Measurements from ENCODE around the gene CFAP54. TPM values are rescaled to one million over a fixed set of nuclear protein-coding genes. Genes with fewer than 3 reads are reported as not detected.
"Not testable (repeated sequence)": the region's sequence is repeated elsewhere in the genome, so short reads cannot be mapped to it uniquely, and the experiment has no call there.

Gene CFAP54
- total RNA-seq, 2 experiments from 2014 or later = 0.37 to 0.44 TPM

- H3K4me1 Mint-ChIP-seq = no peaks in the 10 kb centered on the region
- H3K9me3 Mint-ChIP-seq (ENCODE audit: low read depth) = no peaks in the 10 kb centered on the region
Observed at GRCh38 chr12:96710127-96710745, 220.9 kb downstream of the CFAP54 start.

DNA sequence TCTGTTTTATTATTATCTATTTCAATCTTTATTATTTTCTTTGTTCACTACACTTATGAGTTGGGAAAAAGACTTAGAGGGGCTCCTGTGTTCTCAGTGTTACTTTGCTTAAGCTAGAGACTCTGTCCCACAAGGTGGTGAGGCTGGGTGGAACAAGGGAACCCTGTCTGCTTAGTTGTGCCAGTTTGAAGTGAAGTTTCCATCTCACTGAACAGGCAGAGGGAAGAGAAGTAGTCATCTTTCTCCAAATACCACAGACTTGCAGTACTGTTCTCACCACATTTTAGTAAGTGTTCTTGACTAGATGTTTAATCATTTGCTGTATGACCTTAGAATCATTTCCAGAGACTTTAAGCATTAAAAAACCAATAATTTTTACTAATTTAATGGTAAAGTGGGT lies 222.0 kb downstream of the CFAP54 start:
- H3K9me3 Mint-ChIP-seq (ENCODE audit: low read depth) = no peaks in the 10 kb centered on the region

More at GRCh38 chr12:96710127-96710745, 220.9 kb downstream of the CFAP54 start:
- DNase-seq (no peak), ATAC-seq (no peak)
- ChIA-PET POLR2A (no interaction called here), CTCF (interaction anchor here (0.8 kb wide), 1 partner anchor 61 kb away, joined by 3 read pairs; no protein-coding TSS in a partner anchor)
- no peaks in the 10 kb centered on the region for H3K27me3 Mint-ChIP-seq
- H3K27ac Mint-ChIP-seq = no peak overlapping the region
- no peak overlapping the region for H3K4me3 Mint-ChIP-seq
- intact Hi-C loops (cut with DNase I, micrococcal nuclease) = no loop called here
- H3K36me3 Mint-ChIP-seq (ENCODE audit: low read depth) = no peaks in the 10 kb centered on the region

GRCh38 chr12:96714199-96714598 lies 224.8 kb downstream of the CFAP54 start:
- Mint-ChIP-seq H3K9me3 (ENCODE audit: low read depth) (no peaks in the 10 kb centered on the region), H3K4me3 (no peak overlapping the region), H3K27me3 (no peaks in the 10 kb centered on the region), H3K4me1 (no peaks in the 10 kb centered on the region), H3K27ac (no peak overlapping the region), H3K36me3 (ENCODE audit: low read depth) (no peaks in the 10 kb centered on the region)
- ChIA-PET POLR2A (no interaction called here), CTCF (no interaction called here)
- DNase-seq = no peak
- intact Hi-C loops (cut with DNase I, micrococcal nuclease) = no loop called here
- no peak for ATAC-seq

More for the DNA sequence above, 222.0 kb downstream of the CFAP54 start:
- ATAC-seq = no peak
- no peak for DNase-seq
- Mint-ChIP-seq H3K4me3 (no peak overlapping the region), H3K4me1 (no peaks in the 10 kb centered on the region), H3K27me3 (no peaks in the 10 kb centered on the region), H3K27ac (no peak overlapping the region), H3K36me3 (ENCODE audit: low read depth) (no peaks in the 10 kb centered on the region)
- intact Hi-C loops (cut with DNase I, micrococcal nuclease) = no loop called here
- CTCF ChIA-PET = interaction anchor here (0.6 to 0.8 kb wide), 2 partner anchors 62 to 223 kb away, joined by 3 read pairs; no protein-coding TSS in a partner anchor
- POLR2A ChIA-PET = no interaction called here

DNA sequence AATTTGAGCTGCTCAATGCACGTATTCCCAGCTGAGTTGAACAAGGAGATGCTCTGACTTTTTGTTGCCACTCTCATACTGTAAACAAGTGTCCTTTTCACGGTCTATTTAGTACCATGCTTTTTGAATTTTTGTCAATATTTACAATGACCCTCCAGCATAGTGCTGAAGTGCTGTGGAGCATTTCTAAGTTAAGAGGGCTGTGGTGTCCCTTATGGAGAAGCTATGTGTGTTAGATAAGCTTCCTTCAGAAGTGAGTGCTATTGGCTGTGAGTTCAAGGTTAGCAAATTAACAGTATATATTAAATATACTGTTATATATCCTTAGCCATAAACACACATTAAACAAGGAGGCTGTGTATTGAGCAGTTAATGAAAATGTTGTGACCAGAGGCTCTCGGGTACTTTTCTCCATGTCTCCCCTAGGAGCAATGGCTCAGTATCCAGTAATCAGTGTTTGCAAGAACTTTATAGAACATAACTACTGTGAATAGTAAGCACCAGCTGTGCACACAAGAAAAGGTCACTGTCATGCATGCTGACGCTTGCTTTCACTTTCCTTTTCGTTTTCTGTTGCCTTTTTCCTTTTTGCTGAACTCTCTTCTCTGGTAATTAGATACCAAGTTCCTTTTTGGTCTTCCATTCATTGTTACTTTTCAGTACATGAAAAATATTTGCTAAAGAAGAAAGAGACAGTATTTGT lies 230.4 kb downstream of the CFAP54 start:
- Mint-ChIP-seq H3K27ac (peak overlapping the region; percentile 91), H3K36me3 (ENCODE audit: low read depth) (no peaks in the 10 kb centered on the region), H3K27me3 (no peaks in the 10 kb centered on the region), H3K9me3 (ENCODE audit: low read depth) (no peaks in the 10 kb centered on the region), H3K4me3 (peak overlapping the region; percentile 75), H3K4me1 (peaks cover 9% of the 10 kb centered on the region)
- intact Hi-C loops (cut with DNase I, micrococcal nuclease) = loop anchor here (2.0 to 5.0 kb wide), 3 partner anchors 141 to 187 kb away; partner anchors contain the start of gene NEDD1 (in 2 of the 2)
- DNase-seq (peak; percentile 45), ATAC-seq (peak; percentile 86)
- ChIA-PET CTCF (interaction anchor here (0.6 to 1.0 kb wide), 2 partner anchors 142 to 504 kb away, joined by 3 read pairs; no protein-coding TSS in a partner anchor), POLR2A (no interaction called here)

- ChIA-PET CTCF (interaction anchor here (0.6 to 1.0 kb wide), 3 partner anchors 8 to 505 kb away, joined by 3 read pairs; no protein-coding TSS in a partner anchor), POLR2A (no interaction called here)
- no peaks in the 10 kb centered on the region for H3K36me3 Mint-ChIP-seq (ENCODE audit: low read depth)
- H3K9me3 Mint-ChIP-seq (ENCODE audit: low read depth) = no peaks in the 10 kb centered on the region
- DNase-seq (peak; percentile 55), ATAC-seq (peak; percentile 75)
- intact Hi-C loops (cut with DNase I, micrococcal nuclease) = loop anchor here (2.0 to 5.0 kb wide), 3 partner anchors 142 to 187 kb away; partner anchors contain the start of gene NEDD1 (in 2 of the 2)
- H3K27ac Mint-ChIP-seq = peak overlapping the region; percentile 91
- peak overlapping the region; percentile 75 for H3K4me3 Mint-ChIP-seq
- peaks cover 9% of the 10 kb centered on the region for H3K4me1 Mint-ChIP-seq
- H3K27me3 Mint-ChIP-seq = no peaks in the 10 kb centered on the region
Observed at GRCh38 chr12:96720363-96720705, 231.0 kb downstream of the CFAP54 start.

DNA sequence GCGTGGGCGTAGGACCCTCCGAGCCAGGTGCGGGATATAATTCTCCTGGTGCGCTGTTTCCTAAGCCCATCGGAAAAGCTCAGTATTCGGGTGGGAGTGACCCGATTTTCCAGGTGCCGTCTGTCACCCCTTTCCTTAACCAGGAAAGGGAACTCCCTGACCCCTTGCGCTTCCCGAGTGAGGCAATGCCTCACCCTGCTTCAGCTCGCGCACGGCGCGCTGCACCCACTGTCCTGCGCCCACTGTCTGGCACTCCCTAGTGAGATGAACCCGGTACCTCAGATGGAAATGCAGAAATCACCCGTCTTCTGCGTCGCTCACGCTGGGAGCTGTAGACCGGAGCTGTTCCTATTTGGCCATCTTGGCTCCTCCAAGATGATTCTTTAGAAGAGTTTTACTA lies 240.1 kb downstream of the CFAP54 start:
- H3K9me3 Mint-ChIP-seq (ENCODE audit: low read depth); H3K27ac Mint-ChIP-seq; H3K4me1 Mint-ChIP-seq; CTCF ChIA-PET; DNase-seq; intact Hi-C loops (cut with DNase I, micrococcal nuclease); H3K36me3 Mint-ChIP-seq (ENCODE audit: low read depth); POLR2A ChIA-PET; ATAC-seq; H3K27me3 Mint-ChIP-seq; H3K4me3 Mint-ChIP-seq: not testable (repeated sequence)

GRCh38 chr12:96729886-96730285 lies 240.5 kb downstream of the CFAP54 start:
- no peak for ATAC-seq
- no peaks in the 10 kb centered on the region for H3K36me3 Mint-ChIP-seq (ENCODE audit: low read depth)
- DNase-seq = no peak
- peaks cover 5% of the 10 kb centered on the region for H3K27me3 Mint-ChIP-seq
- no peaks in the 10 kb centered on the region for H3K4me1 Mint-ChIP-seq
- ChIA-PET CTCF (no interaction called here), POLR2A (no interaction called here)
- intact Hi-C loops (cut with DNase I, micrococcal nuclease) = no loop called here
- no peaks in the 10 kb centered on the region for H3K9me3 Mint-ChIP-seq (ENCODE audit: low read depth)
- H3K27ac Mint-ChIP-seq = no peak overlapping the region
- no peak overlapping the region for H3K4me3 Mint-ChIP-seq

DNA sequence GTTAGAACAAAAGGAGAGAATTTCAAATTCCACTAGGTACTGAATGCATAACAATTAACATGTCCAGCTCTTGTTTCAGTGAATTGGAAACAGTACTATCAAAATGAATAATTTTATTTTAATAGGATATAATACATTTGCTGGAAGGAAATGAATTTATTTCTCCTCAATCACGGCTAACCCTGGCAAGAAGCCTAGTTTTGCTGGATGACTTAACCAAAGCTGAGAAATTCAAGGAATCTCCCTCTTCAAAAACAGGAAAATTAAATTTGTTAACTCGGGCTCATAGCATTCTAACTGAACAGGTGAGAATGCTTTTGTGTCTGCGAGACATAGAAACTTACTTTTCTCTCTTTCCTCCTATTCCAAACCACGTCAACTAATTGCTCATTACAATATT lies 254.2 kb downstream of the CFAP54 start:
- H3K27ac Mint-ChIP-seq = no peak overlapping the region
- ChIA-PET POLR2A (no interaction called here), CTCF (no interaction called here)
- no peaks in the 10 kb centered on the region for H3K4me1 Mint-ChIP-seq
- intact Hi-C loops (cut with DNase I, micrococcal nuclease) = no loop called here
- DNase-seq = no peak
- H3K4me3 Mint-ChIP-seq = no peak overlapping the region
- no peaks in the 10 kb centered on the region for H3K9me3 Mint-ChIP-seq (ENCODE audit: low read depth)
- H3K27me3 Mint-ChIP-seq = peaks cover 5% of the 10 kb centered on the region
- no peaks in the 10 kb centered on the region for H3K36me3 Mint-ChIP-seq (ENCODE audit: low read depth)
- no peak for ATAC-seq

GRCh38 chr12:96749999-96750398 lies 260.6 kb downstream of the CFAP54 start:
- Mint-ChIP-seq H3K4me3 (no peak overlapping the region), H3K4me1 (no peaks in the 10 kb centered on the region), H3K27ac (no peak overlapping the region), H3K9me3 (ENCODE audit: low read depth) (no peaks in the 10 kb centered on the region), H3K36me3 (ENCODE audit: low read depth) (no peaks in the 10 kb centered on the region), H3K27me3 (peaks cover 3% of the 10 kb centered on the region)
- DNase-seq = no peak
- intact Hi-C loops (cut with DNase I, micrococcal nuclease) = no loop called here
- POLR2A ChIA-PET = no interaction called here
- CTCF ChIA-PET = interaction anchor here (0.7 to 1.1 kb wide), 2 partner anchors 62 to 172 kb away, joined by 3 read pairs; no protein-coding TSS in a partner anchor
- ATAC-seq = no peak

- ATAC-seq = no peak
- ChIA-PET POLR2A (no interaction called here), CTCF (no interaction called here)
- Mint-ChIP-seq H3K27ac (no peak overlapping the region), H3K9me3 (ENCODE audit: low read depth) (no peaks in the 10 kb centered on the region), H3K4me1 (no peaks in the 10 kb centered on the region), H3K36me3 (ENCODE audit: low read depth) (no peaks in the 10 kb centered on the region), H3K4me3 (no peak overlapping the region), H3K27me3 (peaks cover 4% of the 10 kb centered on the region)
- intact Hi-C loops (cut with DNase I, micrococcal nuclease) = no loop called here
- no peak for DNase-seq
Observed at GRCh38 chr12:96751626-96752025, 262.2 kb downstream of the CFAP54 start.

GRCh38 chr12:96752211-96752610 lies 262.8 kb downstream of the CFAP54 start:
- peaks cover 3% of the 10 kb centered on the region for H3K27me3 Mint-ChIP-seq

GRCh38 chr12:96766232-96766631 lies 276.9 kb downstream of the CFAP54 start:
- H3K36me3 Mint-ChIP-seq (ENCODE audit: low read depth) = no peaks in the 10 kb centered on the region
- no peaks in the 10 kb centered on the region for H3K9me3 Mint-ChIP-seq (ENCODE audit: low read depth)
- DNase-seq = no peak
- POLR2A ChIA-PET = no interaction called here
- H3K27ac Mint-ChIP-seq = no peak overlapping the region
- peaks cover 7% of the 10 kb centered on the region for H3K27me3 Mint-ChIP-seq
- intact Hi-C loops (cut with DNase I, micrococcal nuclease) = no loop called here
- no peak for ATAC-seq
- CTCF ChIA-PET = no interaction called here
- no peak overlapping the region for H3K4me3 Mint-ChIP-seq
- H3K4me1 Mint-ChIP-seq = no peaks in the 10 kb centered on the region

More at GRCh38 chr12:96752211-96752610, 262.8 kb downstream of the CFAP54 start:
- H3K4me1 Mint-ChIP-seq = no peaks in the 10 kb centered on the region
- intact Hi-C loops (cut with DNase I, micrococcal nuclease) = no loop called here
- no peak for ATAC-seq
- H3K4me3 Mint-ChIP-seq = no peak overlapping the region
- no peaks in the 10 kb centered on the region for H3K36me3 Mint-ChIP-seq (ENCODE audit: low read depth)
- CTCF ChIA-PET = no interaction called here
- no peaks in the 10 kb centered on the region for H3K9me3 Mint-ChIP-seq (ENCODE audit: low read depth)
- DNase-seq = no peak
- POLR2A ChIA-PET = no interaction called here
- no peak overlapping the region for H3K27ac Mint-ChIP-seq
